Ectodermal cell (in vitro differentiated cells): ENCODE data around the gene FAM131C.

Source experiments
- H3K27ac ChIP-seq: 2 replicates; pipeline ENCODE4 v1.7.0; 2013; ENCODE audit warnings: mild to moderate bottlenecking, low read depth, low read length; ENCODE audit not compliant: insufficient read depth, poor library complexity, severe bottlenecking
- H3K27me3 ChIP-seq: 2 replicates; pipeline ENCODE4 v1.7.0; 2013; ENCODE audit warnings: mild to moderate bottlenecking, low read length; ENCODE audit not compliant: insufficient read depth, control insufficient read depth, poor library complexity, severe bottlenecking
- H3K36me3 ChIP-seq: one replicate; pipeline ENCODE4 v1.7.0; 2013; ENCODE audit warnings: low read length; ENCODE audit not compliant: control insufficient read depth, insufficient read depth
- H3K4me1 ChIP-seq: one replicate; pipeline ENCODE4 v1.7.0; 2013; ENCODE audit warnings: low read length; ENCODE audit not compliant: control insufficient read depth, insufficient read depth
- H3K4me3 ChIP-seq: 2 replicates; pipeline ENCODE4 v1.7.0; 2013; ENCODE audit warnings: low read depth, low read length, control low read depth; ENCODE audit not compliant: insufficient read depth
- H3K9me3 ChIP-seq: 2 replicates; pipeline ENCODE4 v1.7.0; 2013; ENCODE audit warnings: mild to moderate bottlenecking, low read length, moderate library complexity; ENCODE audit not compliant: control insufficient read depth
- WGBS, 2 experiments: methylation state at CpG; one replicate each; pipeline ENCODE4 v1.1.7; 2013; ENCODE audit warnings: missing lambda C conversion rate in 2 of 2; 5-methylcytosine and 5-hydroxymethylcytosine counted together

Gene FAM131C

DNA sequence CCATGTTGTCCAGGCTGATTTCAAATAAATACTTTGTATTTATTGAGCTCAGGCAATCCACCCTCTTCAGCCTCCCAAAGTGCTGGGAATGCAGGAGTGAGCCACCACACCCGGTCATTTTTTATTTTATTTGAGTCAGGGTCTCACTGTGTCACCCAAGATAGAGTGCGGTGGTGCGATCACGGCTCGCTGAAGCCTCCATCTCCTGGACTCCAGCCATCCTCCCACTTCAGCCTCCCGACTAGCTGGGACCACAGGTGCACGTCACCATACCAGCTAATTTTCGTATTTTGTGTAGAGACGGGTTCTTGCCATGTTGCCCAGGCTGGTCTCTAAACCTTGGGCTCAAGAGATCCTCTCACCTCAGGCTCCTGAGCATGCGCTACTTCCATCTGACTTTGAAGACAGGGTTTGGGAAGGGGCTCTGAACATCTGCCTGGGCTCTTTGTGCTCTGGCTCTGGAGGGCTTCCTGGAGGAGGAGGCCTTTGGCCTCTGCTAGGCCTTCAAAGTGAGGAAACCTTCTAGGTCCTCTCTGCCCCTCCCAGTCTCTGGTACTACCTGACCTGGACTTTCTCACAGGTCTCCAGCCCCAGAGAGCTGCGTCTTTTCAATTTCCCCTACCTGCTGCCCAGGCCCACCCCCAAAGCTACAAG, 61.4 kb downstream of the FAM131C start:
- H3K27me3 ChIP-seq, result peaks cover 47% of the 10 kb centered on the region
- H3K27ac ChIP-seq, result no peak overlapping the region
- H3K4me3 ChIP-seq, result no peak overlapping the region
- H3K36me3 ChIP-seq, result no peaks in the 10 kb centered on the region
- 89 to 93% methylated on average over 11 of the region's 11 CpGs for WGBS, 2 experiments
- no peaks in the 10 kb centered on the region for H3K9me3 ChIP-seq
- H3K4me1 ChIP-seq, result peaks cover 8% of the 10 kb centered on the region

DNA sequence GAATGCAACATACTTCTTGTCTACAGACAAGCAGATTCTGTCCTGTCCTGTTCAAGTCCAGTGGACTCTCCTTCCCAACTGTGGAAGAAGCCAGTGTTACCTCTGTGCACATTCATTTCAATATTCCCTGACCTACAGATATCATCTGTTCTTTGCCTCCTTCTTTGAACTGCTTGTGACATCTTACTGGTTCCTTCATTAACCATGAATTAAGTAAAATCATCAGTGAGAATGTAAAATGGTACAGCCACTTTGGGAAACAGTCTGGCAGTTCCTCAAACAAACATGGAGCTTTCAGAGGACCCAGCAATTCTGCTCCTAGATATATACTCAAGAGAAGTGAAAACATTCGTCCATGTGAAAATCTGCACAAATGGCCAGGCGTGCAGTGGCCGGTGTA, 62.6 kb downstream of the FAM131C start:
- WGBS, 2 experiments, result 91 to 94% methylated on average over 3 of the region's 3 CpGs
- H3K4me3 ChIP-seq, result no peak overlapping the region

DNA sequence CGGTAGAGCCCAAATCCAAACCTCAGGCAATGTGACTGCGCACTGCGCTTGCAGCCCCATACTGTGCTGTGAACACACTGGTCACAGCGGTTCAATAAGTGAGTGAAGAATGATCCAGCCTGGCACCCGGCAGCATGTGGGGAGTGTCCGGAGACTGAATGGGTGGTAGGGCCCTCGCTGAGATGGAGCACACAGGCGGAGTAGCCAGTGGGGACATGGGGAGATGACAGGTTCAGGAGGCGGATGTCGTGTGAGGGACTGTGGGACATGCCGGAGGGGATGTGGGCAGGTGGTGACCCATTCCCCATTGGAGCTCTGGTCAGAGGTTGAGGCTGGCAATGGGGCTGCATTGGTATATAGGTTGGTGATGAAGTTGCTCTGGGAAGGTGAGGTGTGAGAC, 63.8 kb downstream of the FAM131C start:
- 92 to 95% methylated on average over 11 of the region's 11 CpGs for WGBS, 2 experiments
- Histone ChIP-seq H3K27ac (no peak overlapping the region), H3K9me3 (no peaks in the 10 kb centered on the region), H3K4me3 (no peak overlapping the region), H3K4me1 (peaks cover 8% of the 10 kb centered on the region), H3K27me3 (peaks cover 71% of the 10 kb centered on the region), H3K36me3 (no peaks in the 10 kb centered on the region)

More for the DNA sequence above, 62.6 kb downstream of the FAM131C start:
- peaks cover 60% of the 10 kb centered on the region for H3K27me3 ChIP-seq
- no peaks in the 10 kb centered on the region for H3K36me3 ChIP-seq
- H3K4me1 ChIP-seq, result peaks cover 8% of the 10 kb centered on the region
- H3K27ac ChIP-seq, result no peak overlapping the region
- H3K9me3 ChIP-seq, result no peaks in the 10 kb centered on the region

DNA sequence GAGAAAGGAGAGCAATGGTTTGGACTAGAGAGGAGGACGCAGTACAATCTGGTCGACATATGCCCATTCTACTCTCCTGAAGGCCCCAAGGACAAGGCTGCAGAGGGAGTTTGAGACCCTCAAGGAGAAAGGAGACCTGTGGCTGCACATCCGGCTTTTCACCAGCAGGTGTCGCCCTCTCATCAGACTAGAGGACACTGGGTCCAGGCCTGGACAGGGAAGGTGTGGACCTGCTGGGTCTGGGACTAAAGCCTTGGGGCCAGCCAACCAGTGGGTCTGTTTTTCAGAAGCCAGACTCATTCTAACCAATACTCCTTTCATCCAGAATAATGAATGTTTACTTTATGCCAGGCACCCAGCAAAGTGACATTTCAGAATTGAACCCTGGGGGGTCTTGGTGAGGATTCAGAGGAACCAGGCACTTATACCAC, 64.4 kb downstream of the FAM131C start:
- 1 to 3% methylated on average over 4 of the region's 4 CpGs for WGBS, 2 experiments
- H3K36me3 ChIP-seq, result no peaks in the 10 kb centered on the region

More for the DNA sequence above, 64.4 kb downstream of the FAM131C start:
- Histone ChIP-seq H3K9me3 (no peaks in the 10 kb centered on the region), H3K27me3 (peaks cover 71% of the 10 kb centered on the region), H3K4me1 (peaks cover 8% of the 10 kb centered on the region), H3K4me3 (no peak overlapping the region), H3K27ac (no peak overlapping the region)
